Measurements from ENCODE around the gene ELANE.
"Not testable (repeated sequence)": the region's sequence is repeated elsewhere in the genome, so short reads cannot be mapped to it uniquely, and the experiment has no call there.

Gene ELANE

DNA sequence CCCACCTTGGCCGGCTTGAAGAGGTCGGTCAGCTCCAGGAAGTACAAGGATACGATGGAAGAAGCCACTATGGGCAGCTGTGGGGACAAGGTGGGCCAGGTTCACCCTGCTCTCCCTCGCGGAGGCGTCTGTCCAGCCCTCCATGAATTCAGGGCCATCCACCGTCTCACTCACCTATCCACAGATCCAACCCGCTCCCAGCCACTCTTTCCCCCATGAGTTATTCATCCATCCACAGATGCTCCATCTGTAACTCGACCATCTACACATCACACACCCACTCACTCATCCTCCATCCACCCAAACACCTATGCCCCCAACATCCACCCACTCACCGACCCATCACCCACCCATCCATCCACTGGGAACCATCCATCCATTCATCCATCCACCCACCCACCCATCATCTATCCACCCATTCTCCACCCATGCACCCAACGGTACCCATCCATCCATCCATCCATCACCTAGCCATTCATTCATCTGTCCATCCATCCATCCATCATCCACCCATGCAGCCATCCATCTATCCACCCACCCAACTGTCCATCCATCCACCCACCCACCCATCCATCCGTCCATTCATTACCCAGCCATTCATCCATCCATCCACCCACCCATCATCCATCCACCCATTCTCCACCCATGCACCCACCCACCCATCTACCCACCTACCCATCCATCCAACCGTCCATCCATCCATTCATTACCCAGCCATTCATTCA is 36.2 kb upstream of the ELANE start:
- Histone ChIP-seq H3K36me3 (ENCODE audit: insufficient read depth, low read length) (peaks cover 35% of the 10 kb centered on the region), H3K9ac (ENCODE audit: low read depth, low read length) (no peak overlapping the region), H3K4me1 (ENCODE audit: control insufficient read depth, insufficient read depth, low read length) (no peaks in the 10 kb centered on the region), H3K4me2 (ENCODE audit: low read length) (no peak overlapping the region), H3K9me3 (replicated peaks; ENCODE audit: low read length) (no peaks in the 10 kb centered on the region), H3K4me3 (ENCODE audit: low read length) (no peak overlapping the region), H3K27me3 (ENCODE audit: control insufficient read depth, insufficient read depth, low read length) (no peaks in the 10 kb centered on the region)

- H3K9me3 ChIP-seq (replicated peaks; ENCODE audit: low read length) = no peaks in the 10 kb centered on the region
- H3K4me3 ChIP-seq (ENCODE audit: low read length) = no peak overlapping the region
- H3K4me2 ChIP-seq (ENCODE audit: low read length) = no peak overlapping the region
- H3K9ac ChIP-seq (ENCODE audit: low read depth, low read length) = no peak overlapping the region
- no peaks in the 10 kb centered on the region for H3K27me3 ChIP-seq (ENCODE audit: control insufficient read depth, insufficient read depth, low read length)
- H3K4me1 ChIP-seq (ENCODE audit: control insufficient read depth, insufficient read depth, low read length) = no peaks in the 10 kb centered on the region
- peaks cover 30% of the 10 kb centered on the region for H3K36me3 ChIP-seq (ENCODE audit: insufficient read depth, low read length)
Measured at GRCh38 chr19:816500-816857, 35.6 kb upstream of the ELANE start.

DNA sequence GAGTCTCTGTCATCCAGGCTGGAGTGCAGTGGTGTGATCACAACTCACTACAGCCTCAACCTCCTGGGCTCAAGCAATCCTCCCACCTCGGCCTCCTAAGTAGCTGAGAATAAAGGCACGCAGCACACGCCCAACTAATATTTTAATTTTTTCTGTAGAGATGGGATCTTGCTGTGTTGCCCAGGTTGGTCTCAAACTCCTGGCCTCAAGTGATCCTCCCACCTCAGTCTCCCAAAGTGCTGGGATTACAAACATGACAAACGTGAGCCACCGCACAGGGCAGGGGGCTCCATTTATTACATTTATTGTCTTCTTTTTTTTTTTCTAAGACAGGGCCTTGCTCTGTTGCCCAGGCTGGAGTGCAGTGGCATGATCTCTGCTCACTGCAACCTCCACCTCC is 31.9 kb upstream of the ELANE start:
- H3K4me3 ChIP-seq (ENCODE audit: low read length); H3K36me3 ChIP-seq (ENCODE audit: insufficient read depth, low read length); H3K4me2 ChIP-seq (ENCODE audit: low read length); H3K27me3 ChIP-seq (ENCODE audit: control insufficient read depth, insufficient read depth, low read length); H3K9ac ChIP-seq (ENCODE audit: low read depth, low read length); H3K9me3 ChIP-seq (replicated peaks; ENCODE audit: low read length); H3K4me1 ChIP-seq (ENCODE audit: control insufficient read depth, insufficient read depth, low read length): not testable (repeated sequence)

- no peak overlapping the region for H3K4me3 ChIP-seq (ENCODE audit: low read length)
- no peaks in the 10 kb centered on the region for H3K4me1 ChIP-seq (ENCODE audit: control insufficient read depth, insufficient read depth, low read length)
- H3K4me2 ChIP-seq (ENCODE audit: low read length) = peak overlapping the region; percentile 49
- H3K9ac ChIP-seq (ENCODE audit: low read depth, low read length) = no peak overlapping the region
- H3K9me3 ChIP-seq (replicated peaks; ENCODE audit: low read length) = no peaks in the 10 kb centered on the region
- H3K27me3 ChIP-seq (ENCODE audit: control insufficient read depth, insufficient read depth, low read length) = peaks cover 7% of the 10 kb centered on the region
- H3K36me3 ChIP-seq (ENCODE audit: insufficient read depth, low read length) = no peaks in the 10 kb centered on the region
Measured at GRCh38 chr19:821231-821824, 30.8 kb upstream of the ELANE start.

DNA sequence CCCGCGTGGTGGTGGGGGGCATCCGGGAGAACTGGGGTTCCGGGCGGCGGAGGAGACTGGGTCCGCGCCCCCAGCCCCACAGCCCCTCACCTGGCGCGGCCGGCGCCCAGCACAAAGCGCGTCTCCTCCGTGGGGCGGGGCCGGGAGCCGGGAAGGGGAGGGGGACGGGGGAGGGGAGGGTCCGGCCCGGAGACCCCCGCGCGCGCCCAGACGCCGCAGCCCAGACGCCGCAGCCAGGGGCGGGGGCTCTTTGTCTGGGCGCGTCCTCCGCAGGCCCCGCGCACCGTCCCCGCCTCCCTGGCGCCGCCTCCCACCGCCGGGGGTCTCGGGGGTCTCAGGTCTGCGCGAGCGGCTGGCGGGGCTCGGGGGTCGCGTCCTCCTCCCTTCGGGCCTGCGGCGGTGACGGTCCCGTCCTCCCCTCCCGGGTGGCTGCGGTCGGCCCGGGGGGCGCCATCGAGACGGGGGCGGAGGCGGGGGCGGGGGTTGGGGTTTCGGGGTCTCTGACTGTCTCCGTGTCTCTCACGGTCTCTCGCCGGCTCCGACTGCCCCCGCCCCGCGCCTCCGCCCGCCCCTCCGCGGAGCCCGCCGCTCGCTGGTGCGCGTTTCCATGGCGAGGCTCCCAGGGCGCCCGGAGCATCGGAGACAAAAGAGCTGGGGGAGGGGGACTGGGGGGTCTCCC is 30.1 kb upstream of the ELANE start, which contains the start of gene PLPPR3:
TSS of gene PLPPR3 (minus strand) at position 131 of the 679 bp plus-strand sequence. CDS start 396 bp downstream, outside the sequence.
- no peaks in the 10 kb centered on the region for H3K4me1 ChIP-seq (ENCODE audit: control insufficient read depth, insufficient read depth, low read length)
- H3K4me2 ChIP-seq (ENCODE audit: low read length) = peak within 1 kb of the TSS; percentile 49
- H3K4me3 ChIP-seq (ENCODE audit: low read length) = no peak within 1 kb of the TSS
- peaks cover 7% of the 10 kb centered on the region for H3K27me3 ChIP-seq (ENCODE audit: control insufficient read depth, insufficient read depth, low read length)
- no peaks in the 10 kb centered on the region for H3K36me3 ChIP-seq (ENCODE audit: insufficient read depth, low read length)
- H3K9ac ChIP-seq (ENCODE audit: low read depth, low read length) = no peak within 1 kb of the TSS
- H3K9me3 ChIP-seq (replicated peaks; ENCODE audit: low read length) = no peaks in the 10 kb centered on the region

- peaks cover 7% of the 10 kb centered on the region for H3K27me3 ChIP-seq (ENCODE audit: control insufficient read depth, insufficient read depth, low read length)
- H3K9me3 ChIP-seq (replicated peaks; ENCODE audit: low read length) = no peaks in the 10 kb centered on the region
- no peak overlapping the region for H3K9ac ChIP-seq (ENCODE audit: low read depth, low read length)
- no peak overlapping the region for H3K4me2 ChIP-seq (ENCODE audit: low read length)
- no peak overlapping the region for H3K4me3 ChIP-seq (ENCODE audit: low read length)
- H3K4me1 ChIP-seq (ENCODE audit: control insufficient read depth, insufficient read depth, low read length) = no peaks in the 10 kb centered on the region
- no peaks in the 10 kb centered on the region for H3K36me3 ChIP-seq (ENCODE audit: insufficient read depth, low read length)
Measured at GRCh38 chr19:823565-824121, 28.5 kb upstream of the ELANE start.

DNA sequence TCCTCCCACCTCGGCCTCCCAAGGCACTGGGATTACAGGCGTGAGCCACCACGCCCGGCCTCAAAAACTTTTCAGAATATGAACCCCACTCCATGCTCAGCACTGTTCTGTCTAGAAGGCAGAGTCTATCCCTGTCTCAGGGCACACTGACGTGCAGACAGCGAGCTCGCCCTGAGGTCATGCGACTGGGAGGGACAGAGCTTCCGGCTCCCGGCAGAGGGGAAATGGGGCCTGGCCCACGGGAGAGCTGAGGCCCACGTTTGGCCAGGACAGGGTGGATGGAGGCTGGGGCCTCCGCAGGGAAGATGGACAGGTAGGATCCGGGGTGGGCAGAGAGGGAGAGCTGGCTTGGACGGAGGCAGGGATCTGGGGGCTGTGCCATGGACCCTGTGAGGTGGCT is 27.2 kb upstream of the ELANE start:
- Histone ChIP-seq H3K9ac (ENCODE audit: low read depth, low read length) (no peak overlapping the region), H3K27me3 (ENCODE audit: control insufficient read depth, insufficient read depth, low read length) (peaks cover 7% of the 10 kb centered on the region), H3K4me2 (ENCODE audit: low read length) (no peak overlapping the region), H3K4me3 (ENCODE audit: low read length) (no peak overlapping the region), H3K4me1 (ENCODE audit: control insufficient read depth, insufficient read depth, low read length) (no peaks in the 10 kb centered on the region), H3K9me3 (replicated peaks; ENCODE audit: low read length) (no peaks in the 10 kb centered on the region), H3K36me3 (ENCODE audit: insufficient read depth, low read length) (no peaks in the 10 kb centered on the region)

DNA sequence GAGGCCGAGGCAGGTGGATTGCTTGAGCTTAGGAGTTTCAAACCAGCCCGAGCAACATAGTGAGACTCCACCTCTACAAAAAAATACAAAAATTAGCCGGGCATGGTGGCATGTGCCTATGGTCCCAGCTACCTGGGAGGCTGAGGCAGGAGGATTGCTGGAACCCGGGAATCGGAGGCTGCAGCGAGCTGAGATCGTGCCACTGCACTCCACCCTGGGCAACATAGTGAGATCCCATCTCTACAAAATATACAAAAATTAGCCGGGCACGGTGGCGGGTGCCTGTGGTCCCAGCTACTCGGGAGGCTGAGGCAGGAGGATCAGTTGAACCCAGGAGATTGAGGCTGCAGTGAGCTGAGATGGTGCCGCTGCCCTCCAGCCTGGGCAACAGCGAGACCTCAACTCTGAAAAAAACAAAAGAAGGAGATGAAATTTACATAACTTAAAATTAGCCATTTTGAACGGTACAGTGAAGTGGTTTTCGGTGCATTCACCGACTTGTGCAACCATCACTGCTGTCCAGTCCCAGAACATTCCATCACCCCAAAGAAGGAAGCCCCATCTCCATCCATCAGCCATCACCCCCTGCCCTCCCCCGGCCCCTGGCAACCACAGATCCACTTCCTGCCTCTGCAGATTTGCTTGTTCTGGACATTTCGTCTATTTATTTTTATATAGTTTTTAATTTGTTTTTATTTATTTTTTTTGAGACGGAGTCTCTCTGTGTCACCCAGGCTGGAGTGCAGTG is 26.0 kb upstream of the ELANE start:
- H3K27me3 ChIP-seq (ENCODE audit: control insufficient read depth, insufficient read depth, low read length) = peaks cover 13% of the 10 kb centered on the region
- H3K36me3 ChIP-seq (ENCODE audit: insufficient read depth, low read length) = no peaks in the 10 kb centered on the region
- H3K4me2 ChIP-seq (ENCODE audit: low read length) = no peak overlapping the region
- no peaks in the 10 kb centered on the region for H3K9me3 ChIP-seq (replicated peaks; ENCODE audit: low read length)
- no peak overlapping the region for H3K9ac ChIP-seq (ENCODE audit: low read depth, low read length)
- H3K4me3 ChIP-seq (ENCODE audit: low read length) = no peak overlapping the region
- no peaks in the 10 kb centered on the region for H3K4me1 ChIP-seq (ENCODE audit: control insufficient read depth, insufficient read depth, low read length)

DNA sequence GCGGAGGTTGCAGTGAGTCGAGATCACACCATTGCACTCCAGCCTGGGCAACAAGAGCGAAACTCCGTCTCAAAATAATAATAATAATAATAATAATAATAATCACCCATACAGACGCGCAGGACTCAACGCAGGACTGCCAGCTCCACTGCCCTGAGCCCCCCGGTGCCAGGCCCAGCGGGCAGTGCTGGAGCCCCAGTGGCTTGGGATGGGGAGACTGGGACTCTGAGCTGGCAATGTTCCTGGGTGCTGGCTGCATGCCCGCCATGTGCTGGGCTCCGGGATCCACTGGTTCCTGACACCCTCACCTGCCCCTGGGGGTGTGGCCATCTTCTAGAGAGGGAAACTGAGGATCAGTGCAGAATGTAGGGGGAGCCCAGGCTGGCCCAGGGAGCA is 24.8 kb upstream of the ELANE start:
- no peak overlapping the region for H3K9ac ChIP-seq (ENCODE audit: low read depth, low read length)
- no peaks in the 10 kb centered on the region for H3K9me3 ChIP-seq (replicated peaks; ENCODE audit: low read length)
- peaks cover 21% of the 10 kb centered on the region for H3K27me3 ChIP-seq (ENCODE audit: control insufficient read depth, insufficient read depth, low read length)
- no peak overlapping the region for H3K4me2 ChIP-seq (ENCODE audit: low read length)
- H3K4me3 ChIP-seq (ENCODE audit: low read length) = no peak overlapping the region
- no peaks in the 10 kb centered on the region for H3K4me1 ChIP-seq (ENCODE audit: control insufficient read depth, insufficient read depth, low read length)
- H3K36me3 ChIP-seq (ENCODE audit: insufficient read depth, low read length) = no peaks in the 10 kb centered on the region

- H3K4me2 ChIP-seq (ENCODE audit: low read length) = no peak within 1 kb of the TSS
- no peak within 1 kb of the TSS for H3K4me3 ChIP-seq (ENCODE audit: low read length)
- H3K36me3 ChIP-seq (ENCODE audit: insufficient read depth, low read length) = no peaks in the 10 kb centered on the region
- H3K4me1 ChIP-seq (ENCODE audit: control insufficient read depth, insufficient read depth, low read length) = no peaks in the 10 kb centered on the region
- H3K27me3 ChIP-seq (ENCODE audit: control insufficient read depth, insufficient read depth, low read length) = peaks cover 21% of the 10 kb centered on the region
- H3K9me3 ChIP-seq (replicated peaks; ENCODE audit: low read length) = no peaks in the 10 kb centered on the region
- no peak within 1 kb of the TSS for H3K9ac ChIP-seq (ENCODE audit: low read depth, low read length)
Measured at GRCh38 chr19:827710-828321, 24.3 kb upstream of the ELANE start, which contains the start of gene AZU1. Gene AZU1 (plus strand): TSS chr19:827837. CDS start chr19:827847, 10 bp downstream.
